Calu3 (cell line): ENCODE measurements around the gene PAM16. TPM values are rescaled to one million over a fixed set of nuclear protein-coding genes. Genes with fewer than 3 reads are reported as not detected.

ENCODE experiments used
- BruUV-seq: library from RNA; stranded (reverse); fragments of 400-500 nt; replicated peaks from 2 replicates; lab custom pipeline; 2021; lab: Mats Ljungman, UMichigan
- CTCF ChIA-PET: fragments of 300-600 bp; sonication (Branson Sonifier 250); formaldehyde crosslinking; loops from one replicate; lab custom pipeline; 2022; ENCODE audit warnings: antibody characterized with exemption; lab: Charles Lee
- DNase-seq: peaks from one replicate; pipeline ENCODE4 v3.0.0; 2022
- H3K27ac Mint-ChIP-seq: one replicate; pipeline ENCODE4 v1.8.0; 2022; ENCODE audit warnings: mixed read lengths; ENCODE audit not compliant: unreplicated experiment
- H3K27me3 Mint-ChIP-seq: one replicate; pipeline ENCODE4 v1.8.0; 2022; ENCODE audit warnings: mixed read lengths; ENCODE audit not compliant: unreplicated experiment
- H3K36me3 Mint-ChIP-seq: one replicate; pipeline ENCODE4 v1.8.0; 2022; ENCODE audit warnings: mild to moderate bottlenecking, moderate library complexity, mixed read lengths; ENCODE audit not compliant: insufficient read depth, unreplicated experiment
- H3K4me1 Mint-ChIP-seq: one replicate; pipeline ENCODE4 v1.8.0; 2022; ENCODE audit warnings: mild to moderate bottlenecking, low read depth, mixed read lengths; ENCODE audit not compliant: unreplicated experiment
- H3K4me3 Mint-ChIP-seq: one replicate; pipeline ENCODE4 v1.8.0; 2022; ENCODE audit warnings: mild to moderate bottlenecking, low read depth, moderate library complexity, mixed read lengths; ENCODE audit not compliant: unreplicated experiment
- H3K9me3 Mint-ChIP-seq: one replicate; pipeline ENCODE4 v1.8.0; 2022; ENCODE audit warnings: low read depth, mixed read lengths; ENCODE audit not compliant: unreplicated experiment
- CTCF ChIP-seq: fragments of 200-600 bp; IDR thresholded peaks from one replicate; pipeline ENCODE4 v1.8.0; 2022; ENCODE audit warnings: antibody characterized with exemption; ENCODE audit not compliant: unreplicated experiment
- intact Hi-C: fragments of 100-400 bp; cut with micrococcal nuclease; formaldehyde crosslinking; loops from one replicate; pipeline ENCODE4 v1.10.0; 2022; ENCODE audit not compliant: unreplicated experiment
- total RNA-seq: library from RNA; stranded (reverse); gene quantifications from 2 replicates; pipeline ENCODE4 v1.2.3, GENCODE V29; 2022

PAM16 gene
- total RNA-seq, 1 experiment from 2014 or later: 72.7 TPM

- Mint-ChIP-seq H3K27ac (no peak overlapping the region), H3K4me1 (peaks cover 9% of the 10 kb centered on the region), H3K27me3 (no peaks in the 10 kb centered on the region), H3K4me3 (no peak overlapping the region), H3K36me3 (peaks cover 40% of the 10 kb centered on the region), H3K9me3 (no peaks in the 10 kb centered on the region)
- BruUV-seq: no TSS peak
- intact Hi-C loops: no loop called here
- no peak for TF ChIP-seq CTCF
- CTCF ChIA-PET: no interaction called here
- no peak for DNase-seq
Observed at GRCh38 chr16:4353675-4354074, 2.6 kb upstream of the PAM16 start.

- DNase-seq: no peak
- Mint-ChIP-seq H3K9me3 (no peaks in the 10 kb centered on the region), H3K36me3 (peaks cover 42% of the 10 kb centered on the region), H3K4me1 (peaks cover 17% of the 10 kb centered on the region), H3K27me3 (no peaks in the 10 kb centered on the region), H3K27ac (no peak overlapping the region), H3K4me3 (no peak overlapping the region)
- intact Hi-C loops: no loop called here
- CTCF ChIA-PET: no interaction called here
- BruUV-seq: no TSS peak
- TF ChIP-seq CTCF: no peak
Observed at GRCh38 chr16:4352843-4353242, 1.7 kb upstream of the PAM16 start.

GRCh38 chr16:4351880-4352279, 759 bp upstream of the PAM16 start:
- TF ChIP-seq CTCF: no peak
- BruUV-seq: no TSS peak
- peaks cover 36% of the 10 kb centered on the region for H3K36me3 Mint-ChIP-seq
- H3K27ac Mint-ChIP-seq: peak overlapping the region; percentile 89
- DNase-seq: no peak
- H3K27me3 Mint-ChIP-seq: no peaks in the 10 kb centered on the region
- intact Hi-C loops: no loop called here
- peak overlapping the region; percentile 90 for H3K4me3 Mint-ChIP-seq
- peaks cover 17% of the 10 kb centered on the region for H3K4me1 Mint-ChIP-seq
- CTCF ChIA-PET: interaction anchor here (0.6 to 2.0 kb wide), 7 partner anchors 17 to 537 kb away, joined by 3 to 13 read pairs (median 4); no protein-coding TSS in a partner anchor
- H3K9me3 Mint-ChIP-seq: no peaks in the 10 kb centered on the region

GRCh38 chr16:4350365-4350786, 745 bp downstream of the PAM16 start:
- CTCF ChIA-PET: interaction anchor here (0.8 to 2.0 kb wide), 3 partner anchors 53 to 96 kb away, joined by 3 to 13 read pairs (median 5); no protein-coding TSS in a partner anchor
- DNase-seq: no peak
- Mint-ChIP-seq H3K4me3 (peak overlapping the region; percentile 90), H3K27me3 (no peaks in the 10 kb centered on the region), H3K9me3 (no peaks in the 10 kb centered on the region), H3K4me1 (peaks cover 17% of the 10 kb centered on the region), H3K36me3 (peaks cover 35% of the 10 kb centered on the region), H3K27ac (peak overlapping the region; percentile 89)
- TF ChIP-seq CTCF: no peak
- intact Hi-C loops: no loop called here
- BruUV-seq: no TSS peak
